ENCODE measurements around the gene SRP68. TPM values are rescaled to one million over a fixed set of nuclear protein-coding genes. Genes with fewer than 3 reads are reported as not detected.

The SRP68 gene
- total RNA-seq, 4 donors from 2014 or later: 51.5 to 58.6 (median 53.5) TPM

DNA sequence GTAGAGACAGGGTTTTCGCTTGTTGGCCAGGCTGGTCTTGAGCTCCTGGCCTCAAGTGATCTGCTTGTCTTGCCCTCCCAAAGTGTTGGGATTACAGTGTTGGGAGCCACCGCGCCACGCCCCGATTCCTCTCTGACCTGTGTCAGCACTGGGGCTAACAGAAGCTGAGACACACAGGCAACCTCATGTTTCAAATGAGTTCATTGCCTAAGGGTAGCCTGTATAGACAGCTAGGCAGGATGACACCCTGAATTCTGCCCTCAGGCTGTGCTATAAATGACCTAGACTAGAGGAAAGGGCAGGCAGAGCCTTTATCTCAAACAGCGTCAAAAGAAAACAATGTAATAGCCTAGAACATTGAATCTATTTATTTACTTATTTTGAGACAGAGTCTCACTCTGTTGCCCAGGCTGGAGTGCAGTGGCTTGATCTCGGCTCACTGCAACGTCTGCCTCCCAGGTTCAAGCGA is 74.0 kb downstream of the SRP68 start:
- Histone ChIP-seq H3K27ac (no peak overlapping the region), H3K4me1 (peaks cover 0 to 13% (median 6%) of the 10 kb centered on the region in 4 donors), H3K36me3 (peaks cover 0 to 44% (median 0%) of the 10 kb centered on the region in 3 donors), H3K27me3 (no peaks in the 10 kb centered on the region), H3K4me3 (no peak overlapping the region), H3K9me3 (no peaks in the 10 kb centered on the region)
- no peak for DNase-seq (ENCODE audit: low spot score in 2 of 2)
- TF ChIP-seq EP300 (IDR thresholded peaks at IDR 0.05): no peak
- WGBS, 2 donors: 91 to 94% methylated on average over 9 of the region's 9 CpGs

- Histone ChIP-seq H3K4me1 (peaks cover 0 to 13% (median 6%) of the 10 kb centered on the region in 4 donors), H3K36me3 (peaks cover 0 to 48% (median 0%) of the 10 kb centered on the region in 3 donors), H3K4me3 (no peak overlapping the region), H3K27me3 (no peaks in the 10 kb centered on the region), H3K9me3 (no peaks in the 10 kb centered on the region), H3K27ac (peak overlapping the region in 1 of 4 donors; percentile 59)
- DNase-seq (ENCODE audit: low spot score in 2 of 2): no peak
- TF ChIP-seq CTCF (IDR thresholded peaks at IDR 0.05) (no peak), EP300 (IDR thresholded peaks at IDR 0.05) (no peak), POLR2A (IDR thresholded peaks at IDR 0.05) (no peak)
- 34 to 37% methylated on average over 18 of the region's 18 CpGs for WGBS, 2 donors
Observed at GRCh38 chr17:75996665-75997590, 75.4 kb downstream of the SRP68 start.

- Histone ChIP-seq H3K4me1 (peaks cover 0 to 13% (median 6%) of the 10 kb centered on the region in 4 donors), H3K9me3 (no peaks in the 10 kb centered on the region), H3K4me3 (no peak overlapping the region), H3K27ac (no peak overlapping the region), H3K27me3 (no peaks in the 10 kb centered on the region), H3K36me3 (peaks cover 0 to 48% (median 0%) of the 10 kb centered on the region in 3 donors)
- 91 to 93% methylated on average over 7 of the region's 7 CpGs for WGBS, 2 donors
- TF ChIP-seq CTCF (IDR thresholded peaks at IDR 0.05) (no peak), POLR2A (IDR thresholded peaks at IDR 0.05) (no peak), EP300 (IDR thresholded peaks at IDR 0.05) (no peak)
- DNase-seq (ENCODE audit: low spot score in 2 of 2): no peak
Observed at GRCh38 chr17:75995385-75995925, 76.9 kb downstream of the SRP68 start.

DNA sequence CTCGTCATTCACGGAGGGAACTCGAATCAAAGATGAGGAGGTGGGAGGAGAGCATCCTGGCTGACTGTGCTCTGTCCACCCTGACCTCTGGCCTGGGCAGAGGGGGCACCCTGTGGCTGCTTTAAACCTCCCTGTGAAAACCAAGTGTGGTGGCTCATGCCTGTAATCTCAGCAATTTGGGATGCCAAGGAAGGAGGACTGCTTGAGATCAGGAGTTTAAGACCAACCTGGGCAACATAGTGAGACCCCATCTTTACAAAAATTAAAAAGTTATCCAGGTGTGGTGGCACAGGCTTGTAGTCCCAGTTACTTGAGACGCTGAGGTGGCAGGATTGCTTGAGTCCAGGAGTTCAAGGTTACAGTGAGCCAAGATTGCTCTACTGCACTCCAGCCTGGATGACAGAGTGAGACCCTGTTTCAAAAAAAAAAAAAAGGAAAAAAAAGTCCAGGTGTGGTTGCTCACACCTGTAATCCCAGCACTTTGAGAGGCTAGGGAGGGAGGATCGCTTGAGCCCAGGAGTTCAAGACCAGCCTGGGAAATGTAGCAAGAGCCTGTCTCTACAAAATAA is 77.4 kb downstream of the SRP68 start:
- no peak overlapping the region for H3K4me3 ChIP-seq
- H3K27me3 ChIP-seq: no peaks in the 10 kb centered on the region
- no peak for DNase-seq (ENCODE audit: low spot score in 2 of 2)
- H3K4me1 ChIP-seq: peaks cover 0 to 13% (median 6%) of the 10 kb centered on the region in 4 donors
- no peak overlapping the region for H3K27ac ChIP-seq
- 85 to 98% methylated on average over 5 of the region's 5 CpGs for WGBS, 2 donors
- TF ChIP-seq POLR2A (IDR thresholded peaks at IDR 0.05) (no peak), CTCF (IDR thresholded peaks at IDR 0.05) (no peak), EP300 (IDR thresholded peaks at IDR 0.05) (no peak)
- no peaks in the 10 kb centered on the region for H3K9me3 ChIP-seq
- peaks cover 0 to 51% (median 0%) of the 10 kb centered on the region in 3 donors for H3K36me3 ChIP-seq

- WGBS, 2 donors: 94 to 97% methylated on average over 8 to 9 of the region's 9 CpGs
- H3K27ac ChIP-seq: no peak overlapping the region
- no peak for DNase-seq (ENCODE audit: low spot score in 2 of 2)
- no peak overlapping the region for H3K4me3 ChIP-seq
- TF ChIP-seq POLR2A (IDR thresholded peaks at IDR 0.05) (no peak), CTCF (IDR thresholded peaks at IDR 0.05) (no peak), EP300 (IDR thresholded peaks at IDR 0.05) (no peak)
- peaks cover 0 to 57% (median 0%) of the 10 kb centered on the region in 3 donors for H3K36me3 ChIP-seq
- H3K4me1 ChIP-seq: no peaks in the 10 kb centered on the region
- H3K27me3 ChIP-seq: no peaks in the 10 kb centered on the region
- H3K9me3 ChIP-seq: no peaks in the 10 kb centered on the region
Observed at GRCh38 chr17:75991396-75991795, 80.9 kb downstream of the SRP68 start.

Small RNA genes within 50 kb of the gene (small RNA-seq; reads per million reads assigned to genes)
- gene MIR6868: not detected

Other genes with a start within 250 kb of the SRP68 start
- gene UNC13D, start 228.1 kb downstream of the SRP68 start, total RNA-seq: 10 to 100 TPM; 10.5 to 53.1 (median 22.6) TPM
- gene WBP2, start 217.2 kb downstream of the SRP68 start, total RNA-seq: 10 to 100 TPM; 63.5 to 79.7 (median 71.0) TPM
- 10 to 100 TPM; 47.4 to 79.0 (median 57.0) TPM for gene TRIM47, start 193.9 kb downstream of the SRP68 start, total RNA-seq
- 10 to 100 TPM; 40.2 to 68.1 (median 41.5) TPM for gene TRIM65, start 175.6 kb downstream of the SRP68 start, total RNA-seq
- 100 to 1,000 TPM in 1 of 4 donors, 10 to 100 TPM in 3; 56.8 to 118 (median 76.2) TPM for gene MRPL38, start 167.6 kb downstream of the SRP68 start, total RNA-seq
- 10 to 100 TPM; 19.9 to 32.4 (median 25.7) TPM for gene FBF1, start 131.5 kb downstream of the SRP68 start, total RNA-seq
- gene ACOX1, start 93.4 kb downstream of the SRP68 start, total RNA-seq: 10 to 100 TPM; 33.7 to 44.4 (median 39.1) TPM
- 10 to 100 TPM in 2 of 4 donors, 1 to 10 TPM in 2; 8.6 to 22.2 (median 11.5) TPM for gene TEN1, start 93.3 kb downstream of the SRP68 start, total RNA-seq
- 10 to 100 TPM in 1 of 4 donors, 1 to 10 TPM in 3; 3.8 to 12.3 (median 5.9) TPM for gene CDK3, start 71.7 kb downstream of the SRP68 start, total RNA-seq
- 1 to 10 TPM in 2 of 4 donors, under 1 TPM in 1, not detected in 1; 0.98 to 3.0 (median 2.1) TPM for gene EVPL, start 45.2 kb downstream of the SRP68 start, total RNA-seq
- not detected for gene GALR2, start 2.3 kb upstream of the SRP68 start, total RNA-seq
- not detected for gene ZACN, start 6.7 kb upstream of the SRP68 start, total RNA-seq
- gene EXOC7, start 31.3 kb upstream of the SRP68 start, total RNA-seq: 10 to 100 TPM; 51.7 to 87.3 (median 75.1) TPM
- gene FOXJ1, start 68.7 kb upstream of the SRP68 start, total RNA-seq: not detected
- gene RNF157, start 168.0 kb upstream of the SRP68 start, total RNA-seq: 10 to 100 TPM; 11.1 to 18.9 (median 15.2) TPM
- 10 to 100 TPM; 12.7 to 26.9 (median 20.4) TPM for gene UBALD2, start 192.8 kb upstream of the SRP68 start, total RNA-seq
- gene QRICH2, start 235.8 kb upstream of the SRP68 start, total RNA-seq: 1 to 10 TPM; 2.0 to 8.4 (median 5.2) TPM